Measurements from ENCODE around the gene MCRIP1.
"Not testable (repeated sequence)": the region's sequence is repeated elsewhere in the genome, so short reads cannot be mapped to it uniquely, and the experiment has no call there.

MCRIP1 gene

DNA sequence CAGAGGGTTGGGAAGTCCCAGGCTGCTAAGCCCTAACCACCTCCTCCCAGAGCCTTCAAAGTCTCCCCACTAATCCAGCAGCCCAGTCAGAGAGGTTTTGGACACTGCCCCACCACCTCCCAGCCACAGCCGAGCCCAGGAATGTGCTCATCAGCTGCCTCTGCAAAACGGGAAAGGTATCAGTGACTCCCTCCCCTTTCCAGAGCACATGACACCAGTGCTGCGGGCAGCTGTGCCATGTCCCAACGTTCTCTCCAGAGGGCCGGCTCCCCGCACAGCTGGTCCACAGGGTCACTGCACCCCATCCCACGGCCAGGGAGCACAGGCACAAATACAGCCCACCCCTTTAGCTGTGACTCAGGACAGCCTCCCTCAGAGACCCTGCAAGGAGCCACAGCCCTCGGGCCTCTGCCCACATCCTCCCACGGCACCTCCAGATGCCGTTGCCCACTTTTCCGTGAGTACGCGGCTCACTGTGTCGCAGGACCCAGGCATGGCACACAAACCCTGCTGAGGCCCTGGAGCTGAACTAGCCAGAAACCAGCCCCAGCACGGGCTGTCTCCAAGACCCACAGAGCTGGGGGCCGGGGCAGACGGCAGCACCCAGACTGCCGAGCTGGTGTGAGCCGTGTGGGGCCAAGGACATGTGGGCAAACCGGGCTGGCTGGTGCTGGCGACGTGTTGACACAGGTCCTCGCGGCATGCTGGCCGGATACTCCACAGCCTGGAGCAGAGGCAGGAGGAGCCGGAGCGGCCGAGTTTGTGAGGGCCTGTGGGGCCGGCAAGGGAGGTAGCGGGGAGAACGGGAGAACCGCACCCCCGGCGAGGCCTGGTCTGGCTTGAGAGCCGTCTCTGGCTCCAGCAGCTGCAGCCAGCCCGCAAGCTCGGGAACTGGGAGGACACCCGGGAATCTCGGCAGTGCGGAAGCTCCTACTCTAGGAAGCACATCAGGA is 8.0 kb upstream of the MCRIP1 start:
- no peak for DNase-seq

GRCh38 chr17:81840059-81840458 is 7.0 kb upstream of the MCRIP1 start:
- not testable (repeated sequence) for DNase-seq

DNA sequence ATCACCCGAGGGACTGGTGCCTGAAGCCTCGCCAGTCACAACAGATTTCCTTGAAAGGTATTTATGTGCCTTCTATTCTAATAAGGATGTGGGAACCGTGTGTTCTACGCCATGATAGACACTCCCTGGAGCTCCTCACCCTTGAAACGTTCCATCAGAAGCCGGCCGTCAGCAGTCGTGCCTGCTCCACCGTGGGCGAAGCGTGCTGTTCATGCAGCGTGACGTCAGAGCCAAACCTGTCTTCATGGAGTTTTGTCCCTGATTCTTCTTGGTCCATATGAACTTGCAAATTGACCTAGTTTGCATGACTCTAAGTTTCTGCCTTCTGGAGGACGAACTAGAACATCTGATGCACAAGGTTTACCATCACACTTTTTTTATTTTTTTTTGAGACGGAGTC is 6.2 kb upstream of the MCRIP1 start:
- no peak for DNase-seq

- DNase-seq, result no peak
Observed at GRCh38 chr17:81838753-81839255, 5.7 kb upstream of the MCRIP1 start.

DNA sequence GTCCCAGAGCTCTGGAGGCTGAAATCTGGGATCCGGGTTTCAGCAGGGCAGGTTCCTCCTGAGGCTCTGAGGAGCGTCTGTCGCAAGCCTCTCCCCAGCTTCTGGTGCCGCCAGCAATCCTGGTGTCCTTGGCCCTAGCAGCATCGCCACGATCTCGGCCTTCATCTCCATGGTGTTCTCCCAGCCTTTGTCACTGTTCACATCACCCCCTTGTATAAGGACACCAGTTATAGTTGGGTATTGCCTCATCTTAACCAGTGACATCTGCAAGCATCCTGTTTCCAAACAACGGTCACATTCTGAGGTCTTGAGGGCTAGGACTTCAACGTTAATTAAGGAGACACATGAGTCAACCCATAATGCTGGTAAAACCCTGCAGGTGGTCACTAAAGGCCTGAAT is 4.5 kb upstream of the MCRIP1 start:
- no peak for DNase-seq

DNA sequence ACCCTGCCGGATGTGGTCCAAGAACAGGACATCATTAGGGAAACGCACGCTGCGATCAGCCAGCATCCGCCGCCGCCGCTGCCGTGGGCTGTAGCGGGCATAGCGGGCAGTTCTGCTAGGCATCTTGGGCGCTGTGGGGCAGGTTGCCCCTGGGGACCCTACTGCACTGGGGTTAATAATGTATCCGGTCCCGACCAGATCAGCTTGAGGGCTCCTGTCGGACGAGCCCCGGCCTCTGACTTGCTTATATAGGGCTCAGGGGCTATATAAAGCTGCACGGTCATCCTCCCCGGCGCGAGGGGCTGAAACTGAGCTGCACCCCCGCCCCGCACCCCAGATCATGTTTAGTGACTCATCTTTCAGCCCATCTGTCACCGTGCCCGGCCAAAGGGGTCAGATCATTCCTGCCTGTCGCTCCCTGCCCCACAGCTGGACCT is 1.8 kb upstream of the MCRIP1 start, which contains the start of gene PPP1R27:
Gene PPP1R27 (minus strand): TSS at position 220 of the 437 bp plus-strand sequence. CDS start 97 bp downstream, at position 123.
- DNase-seq, result no peak

DNA sequence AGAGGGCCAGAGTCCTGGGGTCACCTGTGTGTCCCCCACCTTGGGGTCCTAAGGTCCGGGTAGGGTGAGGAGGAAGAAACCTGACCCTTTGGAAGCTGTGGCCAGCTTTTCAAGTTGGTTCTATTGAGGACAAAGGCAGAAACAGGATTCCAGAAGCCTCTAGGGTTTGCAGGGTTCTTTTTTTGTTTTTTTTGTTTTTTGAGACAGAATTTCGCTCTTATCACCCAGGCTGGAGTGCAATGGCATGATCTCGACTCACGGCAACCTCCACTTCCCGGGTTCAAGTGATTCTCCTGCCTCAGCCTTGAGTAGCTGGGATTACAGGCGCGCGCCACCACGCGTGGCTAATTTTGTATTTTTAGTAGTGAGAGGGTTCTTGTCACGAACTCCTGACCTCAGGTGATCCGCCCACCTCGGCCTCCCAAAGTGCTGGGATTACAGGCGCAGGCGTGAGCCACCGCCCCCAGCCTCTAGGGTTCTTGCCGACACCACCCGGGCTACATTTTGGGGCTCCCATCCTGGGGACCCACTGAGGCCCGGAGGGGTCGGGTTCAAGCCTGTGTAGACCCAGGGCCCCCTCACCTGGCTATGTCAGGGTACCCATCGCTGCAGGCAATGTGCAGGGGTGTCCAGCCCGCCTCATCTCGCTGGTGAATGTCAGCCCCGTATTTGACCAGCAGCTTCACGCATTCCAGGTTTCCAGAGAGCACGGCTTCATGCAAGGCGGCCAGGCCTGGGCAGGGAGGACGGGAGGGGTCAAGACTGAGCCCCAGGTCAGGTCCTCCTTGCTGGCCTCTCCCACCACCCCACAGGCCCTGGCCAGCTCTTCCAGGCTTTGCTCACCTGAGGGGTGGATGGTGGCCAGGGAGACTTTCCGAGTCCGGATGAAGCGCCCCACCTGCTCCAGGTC is 1.1 kb upstream of the MCRIP1 start:
- DNase-seq, result no peak

GRCh38 chr17:81832608-81833159 is 407 bp downstream of the MCRIP1 start:
- DNase-seq, result peak; percentile 70

DNA sequence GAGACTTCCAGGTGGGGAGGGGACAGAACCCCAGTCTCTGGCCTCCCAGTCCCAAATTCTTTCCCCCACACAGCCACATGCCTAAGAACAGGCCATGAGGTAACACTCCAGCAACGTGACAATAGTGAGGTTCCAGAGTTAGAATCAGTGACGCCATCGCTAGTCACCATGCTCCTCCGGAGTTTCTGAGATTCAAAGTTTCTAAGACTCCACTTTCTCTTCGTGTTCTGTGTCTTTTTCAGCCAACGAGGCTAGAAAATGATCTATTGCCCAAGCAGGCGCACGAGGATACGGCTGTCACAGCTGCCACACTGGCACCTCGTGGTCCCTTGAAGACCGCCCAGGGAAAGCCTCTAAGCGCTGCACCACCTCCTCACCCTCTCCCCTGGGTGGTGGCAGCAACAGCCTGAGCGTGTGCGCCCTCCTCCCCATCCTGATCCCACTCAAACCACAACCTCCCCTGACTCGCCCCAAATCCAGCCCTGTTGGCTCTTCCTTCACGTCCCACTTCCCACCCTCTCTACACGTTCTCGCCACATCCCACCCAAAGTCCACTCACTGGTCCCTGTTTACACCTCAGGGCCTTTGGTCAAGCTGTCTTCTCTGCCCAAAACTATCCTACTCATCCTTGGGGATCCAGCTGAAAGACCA is 1.0 kb downstream of the MCRIP1 start:
- DNase-seq, result peak; percentile 67

- DNase-seq, result peak; percentile 18
Observed at GRCh38 chr17:81831563-81831956, 1.5 kb downstream of the MCRIP1 start.

DNA sequence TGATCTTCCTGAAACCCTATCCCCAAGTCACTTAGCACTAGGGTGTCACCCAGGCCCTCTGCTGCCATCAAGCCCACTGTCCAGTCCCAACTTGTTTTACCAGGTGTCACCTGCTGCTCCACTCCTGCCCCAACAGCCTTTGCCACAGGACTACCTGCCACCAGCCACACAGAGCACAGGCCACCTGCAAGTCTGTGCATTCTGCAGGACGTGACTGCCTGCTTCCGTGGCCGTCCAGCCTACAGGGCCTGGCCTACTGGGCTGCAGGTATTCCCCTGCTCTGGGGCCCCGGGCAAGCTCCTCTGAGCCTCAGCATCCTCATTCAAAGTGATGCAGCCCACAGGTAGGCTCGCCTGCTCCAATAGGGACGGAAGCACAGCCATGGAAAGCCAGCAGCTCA is 3.2 kb downstream of the MCRIP1 start:
- no peak for DNase-seq

DNA sequence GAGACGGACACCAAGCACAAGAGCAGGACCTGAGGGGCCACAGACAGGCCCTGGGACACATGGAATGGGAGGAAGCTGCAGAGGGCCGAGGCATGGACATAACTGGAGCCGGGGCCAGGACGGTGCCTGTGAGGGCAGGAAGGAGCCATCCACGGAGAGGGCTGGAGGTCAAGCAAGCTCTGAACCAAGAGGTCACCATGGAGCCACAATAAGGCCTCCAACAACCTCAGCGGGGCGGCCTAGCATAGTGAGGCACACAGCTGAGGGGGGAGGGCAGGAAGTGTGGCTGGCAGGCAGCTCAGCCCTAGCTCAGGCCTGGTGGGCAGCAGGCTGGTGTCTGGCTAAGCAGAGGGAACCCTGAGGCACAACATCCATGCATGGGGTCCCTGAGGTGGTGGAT is 4.4 kb downstream of the MCRIP1 start:
- no peak for DNase-seq

DNA sequence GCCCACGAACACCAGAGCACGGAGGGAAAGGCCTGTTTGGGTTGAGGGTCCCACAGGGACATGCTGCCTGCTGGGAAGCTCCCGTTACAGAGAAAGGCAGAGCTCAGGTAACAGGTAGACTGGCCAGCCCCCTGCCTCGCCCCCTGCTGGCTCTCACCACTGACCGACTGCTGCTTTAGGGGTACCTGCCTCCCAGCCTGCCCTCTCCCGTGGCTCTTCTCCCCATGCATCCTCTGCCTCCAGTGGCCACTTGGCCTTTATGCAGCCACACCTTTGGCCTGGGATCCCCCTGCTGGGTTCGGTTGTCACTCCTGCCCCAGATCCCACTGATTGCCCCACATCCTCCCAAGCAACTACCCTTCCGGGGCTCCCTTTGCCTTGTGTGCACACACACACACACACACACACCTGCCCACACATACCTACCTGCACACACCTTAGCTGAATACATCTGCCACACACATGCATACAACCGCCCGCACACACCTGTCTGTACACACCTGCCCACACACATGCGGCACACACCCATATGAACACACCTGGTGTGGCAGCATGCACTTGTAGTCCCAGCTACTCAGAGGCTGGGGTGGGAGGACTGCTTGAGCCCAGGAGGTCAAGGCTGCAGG is 7.1 kb downstream of the MCRIP1 start:
- DNase-seq, result no peak

GRCh38 chr17:81824595-81824994 is 8.5 kb downstream of the MCRIP1 start:
- no peak for DNase-seq

- DNase-seq, result no peak
Observed at GRCh38 chr17:81823820-81824550, 9.1 kb downstream of the MCRIP1 start.

DNA sequence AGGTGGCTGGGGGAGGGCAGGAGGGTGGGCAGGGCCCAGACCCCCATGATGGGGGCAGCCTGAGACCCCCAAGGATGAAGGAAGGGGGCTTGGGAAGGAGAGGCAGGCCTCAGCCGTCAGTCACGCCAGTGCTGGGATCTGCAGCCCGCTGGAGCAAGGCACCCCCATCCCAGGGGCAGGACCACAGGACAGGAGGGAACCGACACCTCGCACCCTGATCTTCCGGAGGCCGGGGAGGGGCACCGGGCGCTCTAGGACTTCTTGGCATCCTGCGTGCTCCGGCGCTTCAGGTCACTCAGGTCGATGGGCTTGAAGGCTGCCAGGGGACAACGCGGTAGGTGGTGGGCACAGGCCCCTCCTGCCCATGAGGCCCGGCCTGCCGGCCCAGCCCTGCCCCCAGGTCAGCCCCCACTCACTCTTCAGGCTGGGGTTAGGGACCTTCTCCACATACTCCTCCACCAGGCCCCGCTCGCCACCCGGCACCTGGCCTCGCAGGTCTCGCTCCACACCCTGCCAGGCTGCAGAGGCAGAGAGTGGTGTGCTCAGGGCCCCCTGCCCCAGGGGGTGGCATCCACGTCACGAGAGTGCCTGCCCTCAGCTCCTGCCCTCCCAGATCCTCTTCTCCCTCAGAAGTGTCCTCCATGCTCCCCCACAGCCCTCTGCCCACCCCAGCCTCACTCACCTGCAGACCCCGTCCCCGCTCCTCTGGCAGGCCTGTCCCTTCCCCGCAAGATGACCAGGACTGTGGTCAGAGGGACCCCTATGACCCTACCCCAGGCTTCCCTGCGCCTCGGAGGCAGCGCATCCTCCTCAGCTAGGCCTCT is 9.9 kb downstream of the MCRIP1 start:
- DNase-seq, result no peak

GRCh38 chr17:81822312-81822637 is 10.8 kb downstream of the MCRIP1 start:
- no peak for DNase-seq

DNA sequence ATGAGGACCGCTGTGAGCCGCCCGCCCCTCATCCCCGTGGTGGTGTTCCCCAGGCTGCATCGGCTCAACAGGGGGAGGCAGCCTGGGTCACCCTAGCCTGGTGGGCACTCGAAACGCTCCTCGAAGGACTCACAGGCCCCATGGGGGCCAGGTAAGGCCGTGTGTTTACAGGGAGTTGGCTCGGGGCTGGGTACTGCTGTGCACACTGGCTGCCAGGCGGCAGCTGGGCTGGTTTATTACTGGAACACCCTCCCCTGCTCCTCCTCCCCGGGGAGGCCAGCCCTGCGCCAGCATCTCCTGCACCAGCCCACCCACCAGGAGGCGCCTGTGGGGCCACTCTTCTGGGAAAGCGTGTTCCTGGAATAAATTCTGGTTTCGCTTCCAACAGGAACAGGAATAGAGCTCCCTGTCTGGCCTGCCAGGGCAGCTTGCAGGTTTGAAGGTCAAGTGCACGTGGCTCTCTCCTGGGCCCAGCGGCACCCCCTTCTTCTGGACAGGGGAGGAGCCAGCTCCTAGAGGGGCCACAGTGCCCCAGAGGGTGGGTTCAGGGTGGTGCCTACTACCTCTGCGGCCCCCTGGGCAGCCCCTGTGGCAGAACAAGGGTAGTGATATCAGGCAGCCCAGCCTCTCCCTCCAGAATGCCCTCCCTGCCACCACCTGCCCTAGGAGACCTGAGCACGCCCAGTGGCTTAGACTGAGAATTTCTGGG is 11.3 kb downstream of the MCRIP1 start:
- peak; percentile 29 for DNase-seq

GRCh38 chr17:81821147-81821546 is 11.9 kb downstream of the MCRIP1 start:
- peak; percentile 26 for DNase-seq

DNA sequence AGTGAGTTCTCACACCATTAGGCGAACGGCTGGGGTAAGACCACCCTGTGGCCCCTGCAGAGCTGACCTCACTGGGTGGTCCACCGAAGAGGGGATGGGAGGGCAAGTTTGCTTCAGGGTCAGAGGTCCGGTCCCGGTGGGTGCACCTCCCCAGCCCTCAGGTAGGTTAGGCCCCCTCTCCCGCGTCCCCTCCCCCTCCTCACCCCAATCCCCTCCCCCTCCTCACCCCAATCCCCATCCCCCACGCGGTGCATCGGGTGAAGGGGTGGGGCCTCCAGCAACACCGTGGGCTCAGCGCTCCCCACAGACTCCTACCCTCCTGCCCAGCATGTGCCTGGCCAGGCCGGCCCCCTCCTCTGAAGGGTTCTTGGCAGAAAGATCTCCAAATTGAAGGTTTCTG is 13.4 kb downstream of the MCRIP1 start:
- DNase-seq, result no peak

Measured in activated CD4-positive, alpha-beta T cell treated with anti-CD3 and anti-CD28 coated beads for 48 hours (primary cell).